Thoracic aorta (tissue), 2 donors: ENCODE results near the gene TSHZ2. TPM values are rescaled to one million over a fixed set of nuclear protein-coding genes. Genes with fewer than 3 reads are reported as not detected.
"Not testable (repeated sequence)": the region's sequence is repeated elsewhere in the genome, so short reads cannot be mapped to it uniquely, and the experiment has no call there.

ENCODE experiments used
- ATAC-seq: fragments of 150-250 bp; one replicate; pipeline ENCODE4 v1.8.0; 2017; ENCODE audit warnings: low read depth; ENCODE audit not compliant: insufficient number of reproducible peaks, low FRiP score
- DNase-seq: peaks from one replicate; pipeline ENCODE4 v3.0.0-alpha.2; 2020; ENCODE audit warnings: low spot score
- H3K27ac ChIP-seq, 2 donors: fragments of 200-600 bp; sonication (generic); 1 replicate in 1 of 2; 2 replicates in 1 of 2; pipeline ENCODE4 v1.5.1; 2016; ENCODE audit warnings: mild to moderate bottlenecking in 2 of 2, moderate library complexity in 2 of 2
- H3K27me3 ChIP-seq: fragments of 200-600 bp; sonication (generic); replicated peaks from 2 replicates; pipeline ENCODE4 v1.6.0; 2016; ENCODE audit warnings: mild to moderate bottlenecking; ENCODE audit not compliant: insufficient read depth
- H3K36me3 ChIP-seq: fragments of 200-600 bp; sonication (generic); one replicate; pipeline ENCODE4 v1.5.1; 2016
- H3K4me1 ChIP-seq, 2 donors: fragments of 200-600 bp; sonication (generic); 1 replicate in 1 of 2; 2 replicates in 1 of 2; pipeline versions ENCODE4 v1.5.1 to v1.6.0; 2016; ENCODE audit warnings: low read depth in 2 of 2, mild to moderate bottlenecking in 1 of 2; ENCODE audit not compliant: control insufficient read depth in 1 of 2
- H3K4me3 ChIP-seq: fragments of 200-600 bp; sonication (generic); 2 replicates; pipeline ENCODE4 v1.5.1; 2016; ENCODE audit warnings: mild to moderate bottlenecking
- H3K9me3 ChIP-seq: fragments of 200-600 bp; sonication (generic); 2 replicates; pipeline ENCODE4 v1.5.1; 2016
- CTCF ChIP-seq: fragments of 200-600 bp; sonication (generic); IDR thresholded peaks from one replicate; pipeline ENCODE4 v1.5.1; 2019; ENCODE audit warnings: antibody characterized with exemption
- total RNA-seq, 2 donors: library from RNA; depleted of rRNA; stranded (reverse); fragments of >200 nt; gene quantifications; one replicate each; pipeline versions ENCODE4 v1.1.0 to v1.2.3, GENCODE V29; 2016

Gene TSHZ2
- total RNA-seq, 2 donors from 2014 or later, result 8.4 to 32.6 TPM

- H3K9me3 ChIP-seq, result no peaks in the 10 kb centered on the region
- no peaks in the 10 kb centered on the region for H3K27me3 ChIP-seq
- no peak overlapping the region for H3K4me3 ChIP-seq
- H3K36me3 ChIP-seq, result no peaks in the 10 kb centered on the region
- no peak for ATAC-seq
- DNase-seq, result no peak
- no peak overlapping the region for H3K27ac ChIP-seq
- TF ChIP-seq CTCF, result no peak
- no peaks in the 10 kb centered on the region for H3K4me1 ChIP-seq
Observed at GRCh38 chr20:53500651-53501050, 528.5 kb downstream of the TSHZ2 start.

- H3K36me3 ChIP-seq, result no peaks in the 10 kb centered on the region
- no peaks in the 10 kb centered on the region for H3K4me1 ChIP-seq
- no peaks in the 10 kb centered on the region for H3K27me3 ChIP-seq
- no peak overlapping the region for H3K27ac ChIP-seq
- H3K9me3 ChIP-seq, result no peaks in the 10 kb centered on the region
- TF ChIP-seq CTCF, result no peak
- ATAC-seq, result no peak
- no peak for DNase-seq
- H3K4me3 ChIP-seq, result no peak overlapping the region
Observed at GRCh38 chr20:53502820-53503219, 530.7 kb downstream of the TSHZ2 start.

GRCh38 chr20:53503517-53503919, 531.4 kb downstream of the TSHZ2 start:
- Histone ChIP-seq H3K4me3 (no peak overlapping the region), H3K36me3 (no peaks in the 10 kb centered on the region), H3K4me1 (no peaks in the 10 kb centered on the region), H3K9me3 (no peaks in the 10 kb centered on the region), H3K27ac (no peak overlapping the region), H3K27me3 (no peaks in the 10 kb centered on the region)
- no peak for DNase-seq
- TF ChIP-seq CTCF, result no peak
- ATAC-seq, result no peak

GRCh38 chr20:53504106-53504505, 531.9 kb downstream of the TSHZ2 start:
- ATAC-seq, H3K4me1 ChIP-seq, H3K4me3 ChIP-seq, DNase-seq, H3K9me3 ChIP-seq, H3K36me3 ChIP-seq, H3K27ac ChIP-seq, H3K27me3 ChIP-seq: not testable (repeated sequence)

GRCh38 chr20:53510262-53510661, 538.1 kb downstream of the TSHZ2 start:
- Histone ChIP-seq H3K27me3 (no peaks in the 10 kb centered on the region), H3K36me3 (no peaks in the 10 kb centered on the region), H3K9me3 (no peaks in the 10 kb centered on the region), H3K4me1 (no peaks in the 10 kb centered on the region), H3K27ac (no peak overlapping the region), H3K4me3 (no peak overlapping the region)
- DNase-seq (no peak), ATAC-seq (no peak)
- TF ChIP-seq CTCF, result no peak

GRCh38 chr20:53510704-53511103, 538.5 kb downstream of the TSHZ2 start:
- Histone ChIP-seq H3K9me3 (no peaks in the 10 kb centered on the region), H3K4me3 (no peak overlapping the region), H3K4me1 (no peaks in the 10 kb centered on the region), H3K36me3 (no peaks in the 10 kb centered on the region), H3K27me3 (no peaks in the 10 kb centered on the region), H3K27ac (no peak overlapping the region)
- no peak for ATAC-seq
- TF ChIP-seq CTCF, result no peak
- no peak for DNase-seq
